ENCODE measurements around the gene TET2. TPM values are rescaled to one million over a fixed set of nuclear protein-coding genes. Genes with fewer than 3 reads are reported as not detected.

TET2 gene
- total RNA-seq, 1 experiment from 2014 or later = 7.0 TPM

DNA sequence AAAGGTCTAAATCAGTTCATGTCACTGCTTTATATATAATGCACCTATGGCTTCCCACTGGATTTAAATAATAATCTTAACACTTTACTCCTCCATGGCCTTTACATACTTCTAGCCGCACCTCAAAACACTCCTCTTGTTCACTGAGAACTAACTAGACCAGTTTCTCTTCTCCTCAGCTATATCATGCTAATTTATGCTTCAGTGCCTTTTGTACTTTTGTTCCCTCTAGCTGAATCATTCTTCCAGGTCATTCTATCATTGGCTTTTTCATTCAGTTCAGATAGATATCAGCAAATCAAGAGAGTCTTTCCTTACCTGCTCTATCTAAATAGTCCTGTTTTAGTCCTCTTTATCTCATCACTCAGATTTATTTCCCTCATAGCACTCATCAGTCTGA is 64.2 kb downstream of the TET2 start:
- ChIA-PET POLR2A (no interaction called here), CTCF (no interaction called here)
- no peaks in the 10 kb centered on the region for H3K4me1 ChIP-seq (ENCODE audit: control insufficient read depth, insufficient read depth, low read length)
- in situ Hi-C loops (cut with HindIII; ENCODE audit: low pct_unique_long_range_greater_than_20kb, low sequenced_read_pairs) (no loop called here), intact Hi-C loops (cut with micrococcal nuclease; ENCODE audit: unreplicated experiment) (no loop called here)
- no peaks in the 10 kb centered on the region for H3K9me3 ChIP-seq (ENCODE audit: control insufficient read depth, insufficient read depth, low read depth, low read length)
- BruUV-seq (replicated peaks) = no TSS peak
- DNase-seq (ENCODE audit: low read depth, low spot score) (no peak), ATAC-seq (no peak)
- no peak overlapping the region for H3K27ac ChIP-seq (ENCODE audit: low read length)
- no peaks in the 10 kb centered on the region for H3K36me3 ChIP-seq (ENCODE audit: control insufficient read depth, insufficient read depth, low read length)
- H3K27me3 ChIP-seq (ENCODE audit: control insufficient read depth, insufficient read depth, low read length) = no peaks in the 10 kb centered on the region
- H3K4me3 ChIP-seq (ENCODE audit: low read depth in 2 of 2, low read length in 2 of 2) = no peak overlapping the region
- TF ChIP-seq SIN3A (IDR thresholded peaks at IDR 0.05; ENCODE audit: borderline replicate concordance, insufficient read depth, low read depth, low read length) (no peak), POLR2AphosphoS5 (IDR thresholded peaks at IDR 0.05; ENCODE audit: low read depth, low read length) (no peak), TCF7L2 (IDR thresholded peaks at IDR 0.05; ENCODE audit: low read depth, low read length) (no peak), CTCF (IDR thresholded peaks at IDR 0.05) (no peak), REST (IDR thresholded peaks at IDR 0.05; ENCODE audit: insufficient read depth in 1 of 2, low read depth in 2 of 2, low read length in 1 of 2) (no peak)

GRCh38 chr4:105215609-105216313 is 69.1 kb downstream of the TET2 start:
- in situ Hi-C loops (cut with HindIII; ENCODE audit: low pct_unique_long_range_greater_than_20kb, low sequenced_read_pairs) (no loop called here), intact Hi-C loops (cut with micrococcal nuclease; ENCODE audit: unreplicated experiment) (no loop called here)
- Histone ChIP-seq H3K4me3 (ENCODE audit: low read depth in 2 of 2, low read length in 2 of 2) (no peak overlapping the region), H3K9me3 (ENCODE audit: control insufficient read depth, insufficient read depth, low read depth, low read length) (no peaks in the 10 kb centered on the region), H3K36me3 (ENCODE audit: control insufficient read depth, insufficient read depth, low read length) (no peaks in the 10 kb centered on the region), H3K27ac (ENCODE audit: low read length) (no peak overlapping the region), H3K4me1 (ENCODE audit: control insufficient read depth, insufficient read depth, low read length) (no peaks in the 10 kb centered on the region), H3K27me3 (ENCODE audit: control insufficient read depth, insufficient read depth, low read length) (no peaks in the 10 kb centered on the region)
- no peak for TF ChIP-seq TCF7L2 (IDR thresholded peaks at IDR 0.05; ENCODE audit: low read depth, low read length)
- TF ChIP-seq REST (IDR thresholded peaks at IDR 0.05; ENCODE audit: insufficient read depth in 1 of 2, low read depth in 2 of 2, low read length in 1 of 2) = no peak
- TF ChIP-seq POLR2AphosphoS5 (IDR thresholded peaks at IDR 0.05; ENCODE audit: low read depth, low read length) = no peak
- no peak for TF ChIP-seq SIN3A (IDR thresholded peaks at IDR 0.05; ENCODE audit: borderline replicate concordance, insufficient read depth, low read depth, low read length)
- TF ChIP-seq CTCF (IDR thresholded peaks at IDR 0.05) = no peak
- no TSS peak for BruUV-seq (replicated peaks)
- DNase-seq (ENCODE audit: low read depth, low spot score) = no peak
- no peak for ATAC-seq
- ChIA-PET CTCF (no interaction called here), POLR2A (no interaction called here)

Data from Panc1 (cell line).